PFSK-1 (cell line): ENCODE measurements around the gene CERS6.

Experiments used
- FOXP2 ChIP-seq: optimal IDR thresholded peaks from 2 replicates; pipeline ENCODE3; 2011; ENCODE audit warnings: borderline replicate concordance, control low read depth, inconsistent platforms; ENCODE audit not compliant: insufficient read depth; ENCODE audit errors: extremely low read length, extremely low read depth
- POLR2AphosphoS5 ChIP-seq: IDR thresholded peaks from 2 replicates; pipeline ENCODE4 v1.6.1; 2012; ENCODE audit warnings: low read depth, mild to moderate bottlenecking, control low read depth, low read length, moderate library complexity
- SIN3A ChIP-seq: IDR thresholded peaks from 2 replicates; pipeline ENCODE4 v1.6.1; 2012; ENCODE audit warnings: mild to moderate bottlenecking, low read length, moderate library complexity, borderline replicate concordance; ENCODE audit not compliant: insufficient read depth
- TAF1 ChIP-seq: IDR thresholded peaks from 2 replicates; pipeline ENCODE4 v1.6.1; 2012; ENCODE audit warnings: low read length, control low read depth, borderline replicate concordance; ENCODE audit not compliant: insufficient read depth
- TF ChIP-seq, protein P1 (sequence below), 2 experiments: IDR thresholded peaks; 2 replicates each; pipeline versions ENCODE4 v1.6.1 to v1.8.0; 2011 to 2012; ENCODE audit warnings: low read depth in 2 of 2, low read length in 2 of 2, control low read depth in 1 of 2, inconsistent platforms in 1 of 2, mild to moderate bottlenecking in 1 of 2, moderate library complexity in 1 of 2; ENCODE audit not compliant: insufficient read depth in 1 of 2

Gene CERS6

DNA sequence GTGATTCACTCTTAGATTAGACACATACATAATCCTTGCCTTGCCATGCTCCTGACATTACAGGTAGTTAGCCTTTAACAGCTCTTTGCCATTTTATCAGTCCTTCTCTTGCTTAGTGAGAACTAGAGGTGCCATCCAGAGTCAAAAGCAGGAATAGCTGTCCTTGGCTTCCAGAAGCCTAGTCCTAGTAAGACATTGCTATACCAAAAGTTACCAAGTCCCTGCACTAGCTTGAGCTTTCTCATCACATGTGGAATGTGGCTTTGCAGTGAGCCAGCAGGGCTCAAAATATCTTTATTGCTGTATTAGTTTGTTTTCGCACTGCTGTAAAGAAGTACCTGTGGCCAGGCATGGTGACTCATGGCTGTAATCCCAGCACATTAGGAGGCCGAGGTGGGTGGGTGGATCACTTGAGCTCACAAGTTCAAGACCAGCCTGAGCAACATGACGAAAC, 241.6 kb downstream of the CERS6 start:
- TF ChIP-seq, protein P1, sequence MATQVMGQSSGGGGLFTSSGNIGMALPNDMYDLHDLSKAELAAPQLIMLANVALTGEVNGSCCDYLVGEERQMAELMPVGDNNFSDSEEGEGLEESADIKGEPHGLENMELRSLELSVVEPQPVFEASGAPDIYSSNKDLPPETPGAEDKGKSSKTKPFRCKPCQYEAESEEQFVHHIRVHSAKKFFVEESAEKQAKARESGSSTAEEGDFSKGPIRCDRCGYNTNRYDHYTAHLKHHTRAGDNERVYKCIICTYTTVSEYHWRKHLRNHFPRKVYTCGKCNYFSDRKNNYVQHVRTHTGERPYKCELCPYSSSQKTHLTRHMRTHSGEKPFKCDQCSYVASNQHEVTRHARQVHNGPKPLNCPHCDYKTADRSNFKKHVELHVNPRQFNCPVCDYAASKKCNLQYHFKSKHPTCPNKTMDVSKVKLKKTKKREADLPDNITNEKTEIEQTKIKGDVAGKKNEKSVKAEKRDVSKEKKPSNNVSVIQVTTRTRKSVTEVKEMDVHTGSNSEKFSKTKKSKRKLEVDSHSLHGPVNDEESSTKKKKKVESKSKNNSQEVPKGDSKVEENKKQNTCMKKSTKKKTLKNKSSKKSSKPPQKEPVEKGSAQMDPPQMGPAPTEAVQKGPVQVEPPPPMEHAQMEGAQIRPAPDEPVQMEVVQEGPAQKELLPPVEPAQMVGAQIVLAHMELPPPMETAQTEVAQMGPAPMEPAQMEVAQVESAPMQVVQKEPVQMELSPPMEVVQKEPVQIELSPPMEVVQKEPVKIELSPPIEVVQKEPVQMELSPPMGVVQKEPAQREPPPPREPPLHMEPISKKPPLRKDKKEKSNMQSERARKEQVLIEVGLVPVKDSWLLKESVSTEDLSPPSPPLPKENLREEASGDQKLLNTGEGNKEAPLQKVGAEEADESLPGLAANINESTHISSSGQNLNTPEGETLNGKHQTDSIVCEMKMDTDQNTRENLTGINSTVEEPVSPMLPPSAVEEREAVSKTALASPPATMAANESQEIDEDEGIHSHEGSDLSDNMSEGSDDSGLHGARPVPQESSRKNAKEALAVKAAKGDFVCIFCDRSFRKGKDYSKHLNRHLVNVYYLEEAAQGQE (IDR thresholded peaks at IDR 0.05; ENCODE audit: insufficient read depth in 1 of 2, low read depth in 2 of 2, low read length in 2 of 2) = no peak
- no peak for TF ChIP-seq TAF1
- no peak for TF ChIP-seq SIN3A
- TF ChIP-seq FOXP2 = no peak
- TF ChIP-seq POLR2AphosphoS5 = no peak

DNA sequence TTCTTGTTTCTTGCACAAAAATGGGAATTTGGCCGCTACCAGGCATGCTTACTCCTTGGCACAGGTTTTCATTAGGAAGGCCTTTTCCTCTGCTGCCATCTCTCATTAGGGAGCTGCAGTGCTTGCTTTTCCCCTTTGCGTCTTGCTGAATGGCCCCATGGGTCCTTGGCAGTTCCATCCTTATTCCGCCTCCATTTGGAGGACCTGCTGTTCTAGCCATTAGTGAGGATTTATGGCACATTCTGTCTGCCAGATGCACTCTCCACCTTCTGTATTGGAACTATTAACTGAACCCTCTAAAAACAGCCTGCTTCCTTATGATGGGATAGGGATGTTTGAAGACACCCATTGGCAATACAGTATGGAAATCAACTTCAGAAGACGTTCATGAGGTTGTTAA, 242.9 kb downstream of the CERS6 start:
- TF ChIP-seq, protein P1 (IDR thresholded peaks at IDR 0.05; ENCODE audit: insufficient read depth in 1 of 2, low read depth in 2 of 2, low read length in 2 of 2) = no peak
- no peak for TF ChIP-seq SIN3A
- no peak for TF ChIP-seq TAF1
- no peak for TF ChIP-seq FOXP2
- TF ChIP-seq POLR2AphosphoS5 = no peak

DNA sequence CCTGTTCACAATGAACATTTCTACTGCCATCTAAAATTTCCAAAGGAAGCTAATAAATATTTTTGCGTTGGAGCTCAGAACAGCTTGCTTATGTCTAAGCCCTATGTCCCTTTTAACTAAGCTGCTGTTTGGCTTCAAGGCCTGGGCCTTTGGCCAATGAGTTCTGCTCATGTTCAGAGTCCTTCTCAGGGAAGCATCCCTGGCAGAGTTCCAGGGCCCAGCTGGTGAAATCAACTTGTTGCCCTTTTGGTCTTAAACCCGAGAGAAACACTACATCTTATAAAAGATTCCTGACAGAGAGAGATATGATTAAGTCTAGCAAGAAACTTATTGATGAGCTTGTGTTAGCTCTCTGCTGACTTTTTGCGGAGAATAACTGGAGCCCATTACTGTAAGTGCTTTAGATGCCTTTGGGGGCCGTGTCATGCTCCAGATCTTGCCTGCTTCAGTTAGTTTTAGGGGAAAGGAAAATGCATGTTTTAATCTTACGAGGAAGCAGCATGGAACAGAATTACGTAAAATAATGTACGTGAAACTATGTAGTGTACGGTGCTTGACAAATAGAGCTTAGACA, 243.9 kb downstream of the CERS6 start:
- TF ChIP-seq TAF1 (no peak), POLR2AphosphoS5 (no peak), SIN3A (no peak)
- TF ChIP-seq, protein P1 (IDR thresholded peaks at IDR 0.05; ENCODE audit: insufficient read depth in 1 of 2, low read depth in 2 of 2, low read length in 2 of 2) = no peak

DNA sequence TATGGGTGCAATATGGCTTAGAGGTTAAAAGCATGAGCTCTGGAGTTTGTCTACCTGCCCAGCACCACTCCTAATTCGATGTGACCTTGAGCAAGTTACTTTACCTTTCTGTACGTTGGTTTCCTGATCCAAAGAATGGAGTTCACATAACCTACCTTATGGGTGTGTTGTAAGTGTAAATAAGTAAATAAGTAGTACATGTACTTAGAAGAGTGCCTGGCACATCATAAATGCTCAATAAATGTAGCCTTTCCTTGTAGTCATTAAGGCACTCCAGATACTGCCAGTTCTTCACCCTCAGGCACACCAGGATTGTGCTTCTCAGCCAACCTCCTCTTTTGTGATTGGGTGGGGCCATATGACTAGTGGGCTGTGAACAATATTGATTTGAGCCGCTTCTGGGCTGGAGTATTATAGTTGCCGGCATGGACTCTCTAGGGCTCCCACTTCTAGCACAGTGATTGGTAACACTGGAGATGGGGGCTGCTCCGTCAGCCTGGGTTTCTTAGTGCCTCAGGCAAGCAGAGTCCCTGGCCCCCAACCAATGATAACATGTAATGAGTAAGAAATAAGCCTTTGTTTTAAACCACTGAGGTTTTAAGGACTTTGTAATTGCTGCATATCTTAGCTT, 244.7 kb downstream of the CERS6 start:
- TF ChIP-seq POLR2AphosphoS5 (no peak), FOXP2 (no peak), SIN3A (no peak), TAF1 (no peak)
- TF ChIP-seq, protein P1 (IDR thresholded peaks at IDR 0.05; ENCODE audit: insufficient read depth in 1 of 2, low read depth in 2 of 2, low read length in 2 of 2) = no peak

DNA sequence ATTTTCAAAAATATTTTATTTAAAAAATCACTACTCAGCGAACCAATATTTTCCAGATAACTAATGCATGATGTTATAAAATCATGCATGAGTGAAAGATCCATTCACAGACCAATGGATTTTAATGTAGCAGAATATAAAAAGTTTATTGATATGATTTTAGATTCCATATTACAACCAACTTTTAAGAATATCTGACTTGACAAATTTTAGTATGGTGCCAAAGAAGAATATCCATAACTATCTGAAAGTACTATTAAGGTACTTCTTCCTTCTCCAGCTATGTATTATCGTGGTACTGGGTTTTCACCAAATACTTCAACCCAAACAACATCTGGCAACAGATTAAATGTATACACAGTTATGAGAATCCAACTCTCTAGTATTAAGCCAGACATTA, 246.5 kb downstream of the CERS6 start:
- TF ChIP-seq FOXP2 (no peak), POLR2AphosphoS5 (no peak), SIN3A (no peak), TAF1 (no peak)
- TF ChIP-seq, protein P1 (IDR thresholded peaks at IDR 0.05; ENCODE audit: insufficient read depth in 1 of 2, low read depth in 2 of 2, low read length in 2 of 2) = no peak
